ENCODE results near the gene CTNNA3. TPM values are rescaled to one million over a fixed set of nuclear protein-coding genes. Genes with fewer than 3 reads are reported as not detected.

The CTNNA3 gene
- total and polyA plus RNA-seq, 7 donors, result 0.85 to 66.2 (median 28.1) TPM

GRCh38 chr10:67308912-67309311, 387.1 kb downstream of the CTNNA3 start:
- no peak overlapping the region for H3K27ac ChIP-seq
- TF ChIP-seq CTCF (IDR thresholded peaks at IDR 0.05), result no peak

GRCh38 chr10:67306588-67307205, 389.3 kb downstream of the CTNNA3 start:
- no peaks in the 10 kb centered on the region for H3K4me1 ChIP-seq
- H3K27me3 ChIP-seq (ENCODE audit: insufficient read depth in 3 of 3, low read length in 2 of 3), result no peaks in the 10 kb centered on the region
- peak; percentile 39 for TF ChIP-seq CTCF (IDR thresholded peaks at IDR 0.05)
- intact Hi-C loops (cut with DNase I), result no loop called here
- 88 to 89% (median 88%) methylated on average over 2 of the region's 2 CpGs for WGBS, 3 donors
- DNase-seq (no peak), ATAC-seq (no peak)
- no peak overlapping the region for H3K27ac ChIP-seq
- no peaks in the 10 kb centered on the region for H3K9me3 ChIP-seq
- no peaks in the 10 kb centered on the region for H3K36me3 ChIP-seq (ENCODE audit: insufficient read depth in 1 of 2, low read depth in 1 of 2)
- no peak overlapping the region for H3K4me3 ChIP-seq

More at GRCh38 chr10:67308912-67309311, 387.1 kb downstream of the CTNNA3 start:
- no peaks in the 10 kb centered on the region for H3K9me3 ChIP-seq
- no peaks in the 10 kb centered on the region for H3K4me1 ChIP-seq
- no peaks in the 10 kb centered on the region for H3K27me3 ChIP-seq (ENCODE audit: insufficient read depth in 3 of 3, low read length in 2 of 3)
- no peak for DNase-seq
- H3K36me3 ChIP-seq (ENCODE audit: insufficient read depth in 1 of 2, low read depth in 1 of 2), result no peaks in the 10 kb centered on the region
- H3K4me3 ChIP-seq, result no peak overlapping the region
- intact Hi-C loops (cut with DNase I), result no loop called here
- ATAC-seq, result no peak

GRCh38 chr10:67302701-67303100, 393.3 kb downstream of the CTNNA3 start:
- no peak for TF ChIP-seq CTCF (IDR thresholded peaks at IDR 0.05)
- Histone ChIP-seq H3K36me3 (ENCODE audit: insufficient read depth in 1 of 2, low read depth in 1 of 2) (no peaks in the 10 kb centered on the region), H3K9me3 (no peaks in the 10 kb centered on the region), H3K4me3 (no peak overlapping the region), H3K4me1 (no peaks in the 10 kb centered on the region), H3K27me3 (ENCODE audit: insufficient read depth in 3 of 3, low read length in 2 of 3) (no peaks in the 10 kb centered on the region), H3K27ac (no peak overlapping the region)
- WGBS, 3 donors, result 90 to 99% (median 91%) methylated on average over 3 of the region's 3 CpGs
- DNase-seq, result no peak
- ATAC-seq, result no peak
- intact Hi-C loops (cut with DNase I), result no loop called here

- DNase-seq, result no peak
- Histone ChIP-seq H3K36me3 (ENCODE audit: insufficient read depth in 1 of 2, low read depth in 1 of 2) (no peaks in the 10 kb centered on the region), H3K9me3 (no peaks in the 10 kb centered on the region), H3K4me3 (no peak overlapping the region), H3K27me3 (ENCODE audit: insufficient read depth in 3 of 3, low read length in 2 of 3) (no peaks in the 10 kb centered on the region), H3K27ac (no peak overlapping the region), H3K4me1 (no peaks in the 10 kb centered on the region)
- 81 to 93% (median 84%) methylated on average over 1 of the region's 1 CpG for WGBS, 3 donors
- no peak for ATAC-seq
- intact Hi-C loops (cut with DNase I), result no loop called here
- no peak for TF ChIP-seq CTCF (IDR thresholded peaks at IDR 0.05)
Observed at GRCh38 chr10:67299761-67300160, 396.2 kb downstream of the CTNNA3 start.

- intact Hi-C loops (cut with DNase I), result no loop called here
- no peaks in the 10 kb centered on the region for H3K9me3 ChIP-seq
- TF ChIP-seq CTCF (IDR thresholded peaks at IDR 0.05), result no peak
- 74% methylated on average over 4 of the region's 4 CpGs for WGBS, 3 donors
- H3K4me3 ChIP-seq, result no peak overlapping the region
- ATAC-seq, result no peak
- H3K27ac ChIP-seq, result no peak overlapping the region
- H3K36me3 ChIP-seq (ENCODE audit: insufficient read depth in 1 of 2, low read depth in 1 of 2), result no peaks in the 10 kb centered on the region
- no peaks in the 10 kb centered on the region for H3K27me3 ChIP-seq (ENCODE audit: insufficient read depth in 3 of 3, low read length in 2 of 3)
- no peak for DNase-seq
- no peaks in the 10 kb centered on the region for H3K4me1 ChIP-seq
Observed at GRCh38 chr10:67297637-67298181, 398.3 kb downstream of the CTNNA3 start.

Measured in psoas muscle (tissue), 8 donors.